Activated CD8-positive, alpha-beta memory T cell treated with anti-CD3 and anti-CD28 coated beads, Interleukin-2, amount 50 U/mL, for 48 hours (primary cell): Measurements from ENCODE around the gene OVOL2.
"Not testable (repeated sequence)": the region's sequence is repeated elsewhere in the genome, so short reads cannot be mapped to it uniquely, and the experiment has no call there.

ENCODE experiments used
- DNase-seq: peaks from one replicate; pipeline ENCODE4 v3.0.0-alpha.2; 2020

The OVOL2 gene

DNA sequence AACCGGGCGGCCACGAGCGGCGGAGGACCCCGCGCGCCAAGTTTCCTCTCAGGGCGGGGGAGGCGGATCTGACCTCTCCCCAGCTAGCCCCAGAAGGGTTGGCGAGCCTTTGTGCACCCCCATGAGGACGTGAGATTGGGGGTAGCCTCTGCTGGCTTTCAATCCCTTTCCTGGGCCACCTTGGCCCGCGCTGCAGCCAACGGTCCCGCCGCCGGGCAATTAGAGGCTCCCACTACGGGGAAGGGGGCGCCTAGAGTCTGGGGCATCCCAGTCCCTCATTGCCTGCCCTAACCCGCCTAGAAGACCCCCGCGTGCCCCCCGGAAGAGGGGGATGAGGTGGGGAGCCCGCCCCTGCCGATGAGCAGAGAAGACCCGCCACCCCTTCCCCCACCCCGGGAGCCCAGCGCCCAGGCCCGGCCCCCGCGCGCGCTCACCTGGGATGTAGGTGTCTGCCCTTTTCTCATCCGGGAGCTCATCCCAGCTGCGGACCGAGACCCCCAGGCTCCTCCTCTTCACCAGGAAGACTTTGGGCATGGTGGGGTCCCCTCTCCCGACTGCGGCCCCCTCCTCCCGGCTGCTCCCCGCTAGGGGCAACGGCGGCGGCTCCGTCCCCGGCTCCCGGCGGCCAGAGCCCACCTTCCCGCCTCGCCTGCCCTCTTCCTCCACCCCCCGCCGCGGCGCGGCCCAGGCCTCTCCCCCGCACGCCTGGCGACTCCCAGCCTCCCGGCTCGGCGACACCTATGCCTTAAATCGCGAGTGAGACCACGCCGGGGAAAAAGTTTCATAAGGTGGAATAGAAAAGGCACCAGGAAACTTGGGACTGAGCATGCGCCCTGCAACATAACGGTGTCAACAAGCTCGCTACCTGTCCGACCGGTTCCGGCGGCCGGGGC lies at the start of gene OVOL2:
Gene OVOL2 (minus strand): TSS at position 816 of the 893 bp plus-strand sequence. CDS start 282 bp downstream, at position 534.
- no peak for DNase-seq

DNA sequence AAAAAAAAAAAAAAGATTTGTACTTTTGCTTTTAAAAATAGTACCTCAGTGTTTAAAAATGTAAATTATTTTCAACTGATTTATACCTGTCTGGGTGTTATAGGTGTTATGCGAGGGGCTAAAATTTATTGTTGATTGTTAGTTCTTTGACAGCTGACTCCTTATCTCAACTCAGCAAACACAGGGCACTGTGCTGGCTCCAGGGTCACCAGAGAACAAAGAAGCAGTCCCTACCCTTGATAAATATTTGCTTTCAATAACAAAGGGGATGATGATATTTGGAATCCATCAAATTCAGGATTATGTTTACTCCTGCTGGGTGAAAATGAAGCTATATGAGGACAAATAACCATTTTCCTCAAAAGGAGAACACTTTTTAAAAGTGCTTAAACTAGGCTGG lies 45.8 kb upstream of the OVOL2 start:
- DNase-seq = no peak

DNA sequence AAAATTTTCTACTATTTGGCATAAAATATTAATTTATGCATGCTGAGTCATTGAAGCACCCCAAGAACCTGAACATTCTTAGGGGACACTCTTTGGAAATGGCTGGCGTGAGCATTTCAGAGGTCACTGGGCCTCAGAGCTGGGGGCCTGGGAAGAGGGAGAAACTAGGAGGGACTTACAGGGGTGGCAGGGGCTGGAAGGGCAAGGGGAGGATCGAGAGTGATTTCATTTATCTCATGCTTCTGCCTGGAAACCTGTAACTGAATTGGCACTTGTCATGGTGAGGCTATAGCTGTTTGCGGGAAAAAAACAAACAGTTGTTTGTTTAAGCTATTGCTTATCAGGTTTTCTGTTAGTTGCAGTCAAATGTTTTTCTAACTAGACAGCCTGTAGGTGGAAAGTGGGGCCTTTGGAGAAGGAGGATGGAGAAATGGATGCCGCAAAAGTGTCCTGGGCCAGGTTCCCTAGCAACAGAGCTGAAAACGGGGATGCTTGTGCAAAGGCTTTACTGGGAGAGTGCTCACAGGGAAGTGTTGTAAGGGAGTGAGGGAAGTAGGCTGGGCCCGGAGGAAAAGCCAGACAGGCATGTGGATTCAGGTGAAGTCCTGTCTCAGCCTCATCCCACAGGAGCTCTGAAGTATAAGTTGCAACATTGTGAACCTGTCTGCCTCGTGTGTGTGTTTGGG lies 43.6 kb upstream of the OVOL2 start:
- no peak for DNase-seq

DNA sequence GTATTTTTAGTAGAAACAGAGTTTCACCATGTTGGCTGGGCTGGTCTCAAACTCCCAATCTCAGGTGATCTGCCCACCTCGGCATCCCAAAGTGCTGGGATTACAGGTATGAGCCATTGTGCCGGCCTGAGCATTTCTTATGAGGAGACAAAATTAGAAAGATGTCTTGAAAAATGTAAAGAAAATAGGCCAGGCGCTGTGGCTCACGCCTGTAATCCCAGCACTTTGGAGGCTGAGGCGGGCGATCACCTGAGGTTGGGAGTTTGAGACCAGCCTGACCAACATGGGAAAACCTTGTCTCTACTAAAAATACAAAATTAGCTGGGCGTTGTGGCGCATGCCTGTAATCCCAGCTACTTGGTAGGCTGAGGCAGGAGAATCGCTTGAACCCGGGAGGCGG lies 42.9 kb upstream of the OVOL2 start:
- DNase-seq = not testable (repeated sequence)

DNA sequence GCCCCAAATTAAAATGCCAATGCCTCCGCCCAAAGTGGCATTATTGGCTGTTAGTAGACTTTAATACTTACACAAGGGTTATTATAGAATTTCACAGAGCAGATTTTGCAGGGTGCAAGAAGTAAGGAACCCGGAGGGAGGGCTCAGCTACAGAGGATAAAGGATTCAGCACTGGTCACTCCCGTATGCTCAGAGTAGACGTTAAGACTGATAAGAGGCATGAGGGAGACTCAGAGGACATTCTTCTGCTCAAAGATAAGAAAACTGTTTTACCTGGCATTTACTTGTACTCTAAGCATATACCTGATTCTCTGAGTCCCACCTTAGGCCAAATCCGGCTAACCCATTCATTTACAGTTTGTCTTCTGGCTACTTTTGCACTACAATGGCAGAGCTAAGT lies 36.5 kb upstream of the OVOL2 start:
- DNase-seq = no peak

DNA sequence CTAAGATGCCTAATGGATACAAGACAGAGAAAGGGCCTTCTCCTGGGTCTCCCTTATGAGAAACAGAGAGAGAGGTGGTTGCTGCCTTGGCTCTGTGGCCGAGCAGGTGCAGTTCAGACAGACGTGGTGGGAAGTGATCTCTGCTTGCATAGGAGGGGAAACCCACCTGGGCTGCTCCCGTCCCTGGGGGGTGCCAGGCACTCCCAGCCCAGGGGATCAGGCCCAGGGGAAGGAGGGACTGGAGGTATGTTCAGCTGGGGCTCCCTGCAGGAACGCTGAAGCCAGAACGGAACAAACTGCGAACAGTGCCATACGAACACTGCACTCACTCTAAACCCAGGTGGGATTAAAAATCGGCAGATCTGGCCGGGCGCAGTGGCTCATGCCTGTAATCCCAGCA lies 35.7 kb upstream of the OVOL2 start:
- DNase-seq = no peak

DNA sequence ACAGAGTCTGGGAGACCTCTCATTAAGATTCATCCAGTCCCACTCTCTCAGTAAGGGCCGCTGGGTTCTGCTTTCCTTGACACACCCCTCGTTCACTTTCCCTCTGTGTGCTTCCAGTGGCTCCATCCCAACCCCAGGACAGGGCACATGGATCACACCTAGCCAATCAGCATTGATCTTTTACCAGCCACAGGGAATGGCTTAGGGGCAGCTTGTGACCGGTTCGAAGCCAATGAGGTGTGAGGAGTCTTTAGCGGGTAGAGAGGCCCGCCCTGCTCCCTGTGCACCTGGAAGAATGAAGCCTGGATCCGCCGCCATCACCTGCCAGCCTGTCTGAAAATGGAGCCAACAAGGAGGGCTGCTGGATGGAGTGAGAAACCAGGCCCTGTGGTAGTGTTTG lies 35.2 kb upstream of the OVOL2 start:
- no peak for DNase-seq

DNA sequence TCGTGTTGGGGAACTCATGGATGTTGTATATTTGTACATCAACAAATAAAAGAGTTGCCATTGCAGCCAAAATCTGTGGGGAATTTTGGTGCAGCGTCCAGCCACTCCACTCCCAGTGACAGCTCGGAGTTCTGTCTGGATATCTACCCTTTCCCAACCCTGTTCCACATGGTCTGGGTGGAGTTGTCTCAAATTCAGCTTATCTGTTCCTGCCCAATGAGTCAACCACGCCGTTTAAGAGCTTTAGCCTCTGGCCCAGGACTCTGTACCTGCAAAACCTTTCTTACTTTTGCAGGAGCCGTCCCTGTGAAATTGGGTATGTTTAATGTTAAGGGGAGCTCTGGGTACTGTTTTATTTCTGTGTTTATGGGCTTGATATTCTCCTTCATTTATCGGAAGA lies 33.9 kb upstream of the OVOL2 start:
- no peak for DNase-seq

DNA sequence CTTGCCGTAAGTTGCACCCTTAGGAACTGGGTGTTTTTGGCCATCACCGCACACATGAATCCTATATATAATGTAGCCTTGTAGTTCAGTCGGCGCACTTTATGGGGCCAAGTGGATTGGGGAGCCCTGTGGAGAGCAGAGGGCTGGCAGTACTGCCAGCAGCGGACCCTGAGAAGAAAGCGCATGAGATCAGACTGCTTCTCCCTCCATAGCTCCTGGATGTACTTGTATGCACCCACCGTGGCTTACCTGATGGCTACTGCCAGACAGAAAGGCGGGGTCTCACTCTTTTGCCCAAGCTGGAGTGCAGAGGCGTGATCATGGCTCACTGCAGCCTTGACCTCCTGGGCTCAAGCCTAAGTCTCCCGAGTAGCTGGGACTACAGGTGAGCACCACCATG lies 32.8 kb upstream of the OVOL2 start:
- DNase-seq = no peak

DNA sequence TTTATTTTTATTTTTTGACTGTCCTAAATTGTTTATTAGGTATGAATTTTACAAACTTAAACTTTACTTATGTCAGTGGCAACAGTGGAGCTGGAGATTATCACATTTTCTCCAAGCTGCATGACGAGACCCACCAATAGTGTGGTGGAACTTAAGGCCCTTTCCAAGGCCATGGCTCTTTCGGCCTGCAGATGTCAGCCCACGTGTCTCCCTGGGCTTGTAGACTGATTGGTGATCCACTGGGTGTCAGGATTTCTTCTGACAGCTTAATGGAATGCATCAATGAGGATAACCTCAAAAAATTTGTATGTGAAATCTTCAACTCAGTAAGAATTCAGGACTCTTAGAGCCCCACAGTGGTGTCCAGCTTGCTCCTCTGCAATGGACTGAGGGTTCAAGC lies 32.3 kb upstream of the OVOL2 start:
- DNase-seq = no peak

DNA sequence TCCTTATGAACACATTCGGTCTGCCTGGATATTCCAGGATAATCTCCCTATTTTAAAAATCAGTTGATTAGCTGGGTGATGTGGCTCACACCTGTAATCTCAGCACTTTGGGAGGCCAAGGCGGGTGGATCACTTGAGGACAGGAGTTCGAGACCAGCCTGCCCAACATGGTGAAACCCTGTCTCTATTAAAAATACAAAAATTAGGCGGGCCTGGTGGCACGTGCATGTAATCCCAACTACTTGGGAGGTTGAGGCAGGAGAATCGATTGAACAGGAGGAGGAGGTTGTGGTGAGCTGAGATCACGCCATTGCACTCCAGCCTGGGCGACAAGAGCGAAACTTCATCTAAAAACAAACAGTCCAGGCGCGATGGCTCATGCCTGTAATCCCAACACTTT lies 31.1 kb upstream of the OVOL2 start:
- not testable (repeated sequence) for DNase-seq

DNA sequence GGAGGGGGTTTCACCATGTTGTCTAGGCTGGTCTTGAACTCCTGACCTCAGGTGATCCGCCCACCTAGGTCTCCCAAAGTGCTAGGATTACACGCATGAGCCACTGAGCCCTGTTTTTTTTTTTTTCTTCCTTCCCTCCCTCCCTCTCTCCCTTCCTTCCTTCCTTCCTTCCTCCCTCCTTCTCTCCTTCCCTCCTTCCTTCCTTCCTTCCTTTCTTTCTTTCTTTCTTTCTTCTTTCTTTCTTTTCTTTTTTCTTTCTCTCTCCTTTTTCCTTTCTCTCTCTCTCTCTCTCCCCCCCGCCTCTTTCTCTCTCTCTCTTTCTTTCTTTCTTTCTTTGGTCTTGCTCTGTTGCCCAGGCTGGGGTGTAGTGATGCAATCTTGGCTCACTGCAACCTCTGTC lies 30.6 kb upstream of the OVOL2 start:
- not testable (repeated sequence) for DNase-seq

DNA sequence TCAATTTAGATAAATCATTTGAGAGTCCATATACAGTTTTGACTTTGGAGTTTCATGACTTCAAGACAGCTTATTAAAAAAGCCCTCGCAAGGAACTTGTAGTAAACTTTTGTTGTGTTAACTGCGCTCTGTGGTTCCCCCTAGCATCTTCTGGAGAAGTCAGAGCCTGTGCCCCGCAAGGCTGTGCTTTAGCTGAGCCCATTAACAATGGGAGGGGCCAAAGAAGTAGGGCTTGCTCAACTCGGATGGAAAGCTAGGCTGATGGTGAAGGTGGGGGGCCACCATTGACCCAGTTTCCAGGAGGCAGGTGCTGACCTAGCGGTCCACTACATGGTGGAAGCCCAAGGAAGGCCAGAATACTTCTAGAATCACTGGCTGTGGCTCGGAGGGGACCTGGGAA lies 29.3 kb upstream of the OVOL2 start:
- DNase-seq = peak; percentile 10

DNA sequence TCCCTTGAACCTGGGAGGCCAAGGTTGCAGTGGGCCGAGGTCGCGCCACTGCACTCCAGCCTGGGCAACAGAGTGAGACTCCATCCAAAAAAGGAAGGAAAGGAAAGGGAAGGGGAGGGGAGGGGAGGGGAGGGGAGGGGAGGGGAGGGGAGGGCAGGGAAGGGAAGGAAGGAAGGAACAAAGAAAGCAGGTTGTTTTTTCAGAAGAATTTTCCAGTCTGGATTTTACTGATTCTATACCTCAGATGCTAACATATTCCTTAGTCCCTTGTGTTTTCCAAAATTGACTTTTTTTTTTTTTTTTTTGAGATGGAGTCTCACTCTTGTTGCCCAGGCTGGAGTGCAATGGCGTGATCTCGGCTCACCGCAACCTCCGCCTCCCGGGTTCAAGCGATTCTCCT lies 23.1 kb upstream of the OVOL2 start:
- DNase-seq = not testable (repeated sequence)

DNA sequence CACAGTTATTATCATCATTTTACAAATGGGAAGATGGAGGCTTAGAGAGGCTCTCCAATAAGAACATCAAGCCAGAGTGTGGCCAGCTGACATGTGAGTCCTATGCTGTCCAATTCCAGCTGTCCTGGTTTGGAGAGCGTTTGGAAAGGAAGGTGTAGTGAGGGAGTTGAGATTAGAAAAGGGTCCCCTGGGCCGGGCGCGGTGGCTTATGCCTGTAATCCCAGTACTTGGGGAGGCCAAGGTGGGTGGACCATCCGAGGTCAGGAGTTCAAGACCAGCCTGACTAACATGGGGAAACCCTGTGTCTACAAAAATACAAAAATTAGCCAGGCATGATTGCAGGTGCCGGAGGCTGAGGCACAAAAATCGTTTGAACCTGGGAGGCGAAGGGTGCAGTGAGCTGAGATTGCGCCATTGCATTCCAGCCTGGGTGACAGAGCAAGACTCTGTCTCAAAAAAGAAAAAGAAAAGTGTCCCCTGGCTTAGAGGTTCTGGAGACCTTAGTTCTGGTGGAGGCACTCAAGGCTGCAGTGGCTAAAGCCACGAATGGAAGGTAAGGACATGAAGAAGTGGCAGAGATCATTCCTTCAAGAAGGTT lies 22.1 kb upstream of the OVOL2 start:
- peak; percentile 3 for DNase-seq

DNA sequence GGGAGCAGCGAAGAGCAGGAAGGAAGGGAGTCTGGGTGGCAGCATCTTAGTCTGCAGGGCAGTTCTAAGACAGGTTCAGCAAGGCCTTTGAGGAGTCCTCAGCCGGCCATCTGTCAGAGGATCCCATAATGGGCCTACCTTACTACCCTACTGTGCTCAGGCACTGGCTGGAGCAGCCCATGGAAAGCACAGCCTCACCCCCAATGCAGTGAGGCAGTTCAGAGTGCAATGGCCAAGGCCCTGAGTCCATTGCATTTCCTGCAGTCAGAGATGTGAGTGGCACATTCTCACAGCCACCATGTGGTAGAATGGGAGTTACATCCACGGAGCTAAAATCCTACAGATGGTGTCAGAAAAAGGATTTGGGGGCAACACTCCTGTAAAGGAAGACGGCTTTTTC lies 19.4 kb upstream of the OVOL2 start:
- no peak for DNase-seq

DNA sequence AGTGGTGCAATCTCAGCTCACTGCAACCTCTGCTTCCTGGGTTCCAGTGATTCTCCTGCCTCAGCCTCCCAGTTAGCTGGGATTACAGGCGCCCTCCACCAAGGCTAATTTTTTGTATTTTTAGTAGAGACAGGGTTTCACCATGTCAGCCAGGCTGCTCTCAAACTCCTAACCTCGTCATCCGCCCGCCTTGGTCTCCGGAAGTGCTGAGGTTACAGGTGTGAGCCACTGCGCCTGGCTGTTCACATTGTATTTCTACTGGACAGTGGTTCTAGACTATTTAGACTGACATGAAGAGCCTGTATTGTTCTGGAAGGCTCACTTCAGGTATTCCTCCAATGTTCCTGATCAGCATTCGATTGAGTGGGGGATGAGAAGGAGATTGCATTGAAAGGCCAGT lies 14.8 kb upstream of the OVOL2 start:
- no peak for DNase-seq

DNA sequence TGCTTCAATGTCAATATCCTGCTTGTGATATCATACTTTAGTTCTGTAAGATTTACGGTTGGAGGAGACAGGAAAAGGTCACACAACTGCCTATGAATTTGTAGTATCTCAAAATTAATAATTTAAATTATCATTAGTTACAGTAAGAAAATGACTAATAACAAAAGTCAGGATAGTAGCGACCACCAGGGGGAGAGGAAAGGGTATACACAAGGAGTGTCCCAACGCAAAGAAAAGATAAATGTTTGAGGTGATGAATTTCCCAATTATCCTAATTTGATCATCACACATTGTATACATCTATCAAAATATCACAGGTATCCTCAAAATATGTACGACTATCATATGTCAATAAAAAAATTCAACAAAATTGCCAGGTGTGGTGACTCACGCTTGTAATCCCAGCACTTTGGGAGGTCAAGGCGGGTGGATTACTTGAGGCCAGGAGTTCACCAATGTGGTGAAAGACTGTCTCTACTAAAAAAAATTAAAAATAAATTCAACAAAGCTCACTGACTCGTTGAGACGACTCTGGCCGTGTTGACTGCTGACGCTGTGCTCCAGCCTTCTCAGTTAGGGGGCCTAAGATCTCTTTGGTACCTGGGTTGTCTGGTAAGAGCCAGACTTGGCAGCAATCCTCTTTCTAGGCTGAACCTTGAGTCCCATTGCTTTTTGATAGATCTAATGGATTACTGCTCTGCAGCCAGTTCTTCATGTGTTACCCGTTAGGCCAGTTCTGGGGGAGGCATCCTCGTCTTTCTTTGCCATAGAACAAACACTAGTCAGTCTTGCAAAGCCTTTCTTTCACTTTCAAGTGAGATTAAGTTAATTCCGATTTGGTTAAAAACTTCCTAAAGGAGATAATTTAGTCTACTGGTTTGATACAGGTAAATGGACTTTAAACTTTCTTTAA lies 9.0 kb upstream of the OVOL2 start:
- peak; percentile 4 for DNase-seq

DNA sequence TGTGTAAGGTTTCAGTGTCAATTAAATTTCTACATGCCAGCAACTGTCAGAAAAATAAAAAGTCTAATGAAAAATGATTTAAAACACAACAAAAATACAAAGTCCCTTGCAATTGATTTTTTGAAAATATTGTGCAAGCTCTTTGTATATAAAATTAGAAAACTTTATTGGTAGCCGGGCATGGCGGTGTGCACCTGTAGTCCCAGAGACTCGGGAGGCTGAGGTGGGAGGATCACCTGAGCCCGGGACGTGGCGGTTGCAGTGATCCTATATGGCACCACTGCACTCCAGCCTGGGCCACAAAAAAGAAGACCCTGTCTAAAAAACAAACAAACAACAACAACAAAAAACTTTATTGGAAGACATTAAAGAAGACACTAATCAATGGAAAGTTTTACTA lies 6.0 kb upstream of the OVOL2 start:
- no peak for DNase-seq

DNA sequence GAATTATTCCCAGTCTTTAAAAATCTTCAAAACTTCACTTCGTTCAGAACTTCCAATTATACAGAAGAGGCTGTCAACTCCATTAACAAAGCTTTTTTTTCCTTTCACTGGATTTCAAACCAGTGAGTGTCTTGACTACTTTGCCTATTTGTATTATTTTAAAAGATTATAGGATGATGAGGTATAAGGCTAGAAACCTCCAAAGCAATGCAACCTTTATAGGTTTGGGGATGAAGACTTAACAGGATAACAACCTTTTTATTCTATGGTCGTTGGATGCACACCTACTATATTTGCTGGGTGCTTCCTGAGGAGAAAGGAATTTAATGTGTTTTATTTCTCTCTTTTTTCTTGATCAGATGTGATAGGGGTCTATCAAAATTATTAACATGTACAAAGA lies 1.9 kb upstream of the OVOL2 start:
- DNase-seq = no peak

DNA sequence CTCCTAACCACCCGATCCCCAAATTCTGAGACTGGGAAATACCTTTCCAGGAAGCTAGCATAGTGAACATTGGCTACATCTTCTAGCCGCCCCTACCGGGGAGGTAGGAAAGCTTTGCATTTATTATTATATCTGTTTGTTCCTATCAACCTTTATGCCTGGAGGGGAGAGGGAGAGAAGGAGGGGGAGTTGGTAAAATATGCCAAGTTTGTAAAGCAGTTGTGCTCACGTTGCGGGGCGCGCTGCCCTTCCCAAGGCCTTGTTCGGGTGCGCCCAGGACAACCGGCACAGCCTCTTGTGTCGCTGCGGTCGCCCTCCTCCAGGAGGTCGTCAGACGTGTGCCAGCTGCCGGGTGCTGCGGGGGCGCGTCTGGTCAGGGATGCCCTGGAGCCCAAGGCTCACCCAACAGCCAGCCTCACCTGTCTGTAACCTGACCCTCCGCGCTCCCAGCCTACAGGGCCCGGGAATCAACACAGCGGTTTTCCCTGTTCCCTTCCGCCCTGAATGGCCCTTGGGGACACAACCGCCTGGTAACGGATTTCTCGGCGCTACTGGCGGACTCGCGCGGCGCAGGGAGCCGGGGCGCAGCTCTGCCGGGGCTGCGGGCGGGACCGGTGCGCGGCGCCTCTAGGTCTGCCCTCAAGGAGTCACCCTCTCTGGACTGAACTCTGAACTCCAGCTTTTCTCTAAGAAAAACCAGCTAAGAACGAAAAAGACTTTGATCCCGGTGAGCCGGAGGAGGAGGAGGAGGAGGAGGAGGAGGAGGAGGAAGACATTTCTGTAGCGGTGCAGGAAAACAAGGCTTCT lies 1.1 kb upstream of the OVOL2 start:
- peak; percentile 51 for DNase-seq

DNA sequence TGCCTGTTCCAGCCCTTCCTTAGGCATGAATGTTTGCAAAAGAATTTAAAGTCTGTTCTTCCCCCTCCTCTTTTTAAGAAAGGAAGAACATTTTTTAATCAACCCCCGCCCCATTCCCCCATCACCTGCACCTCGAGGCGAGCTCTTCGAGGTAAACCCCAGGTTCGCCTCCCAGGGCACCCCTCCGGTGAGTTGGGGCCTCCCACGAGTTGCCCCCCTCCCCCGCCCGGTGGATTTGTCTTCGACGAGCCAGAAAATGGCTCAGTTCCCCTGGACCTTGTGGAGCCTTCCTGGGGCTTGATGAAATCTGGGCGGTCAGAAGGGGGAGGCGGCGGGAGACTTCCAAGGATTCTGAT lies 256 bp upstream of the OVOL2 start:
- no peak for DNase-seq
